Endothelial cell of umbilical vein (primary cell): Measurements from ENCODE around the gene PSMD5. TPM values are rescaled to one million over a fixed set of nuclear protein-coding genes. Genes with fewer than 3 reads are reported as not detected.
A peak's percentile ranks its signal among the peaks of the same experiment; 100 is the strongest.

ENCODE experiments used
- BruUV-seq: library from RNA; stranded (reverse); fragments of 400-500 nt; replicated peaks from 2 replicates; lab custom pipeline; 2021; lab: Mats Ljungman, UMichigan
- CTCF ChIA-PET: fragments of 300-600, 350-600 bp; sonication (Branson Sonifier 250); formaldehyde crosslinking; loops from one replicate; lab custom pipeline; 2021; ENCODE audit warnings: antibody characterized with exemption, inconsistent platforms; lab: Charles Lee
- POLR2A ChIA-PET: fragments of 300-600, 350-600 bp; sonication (Branson Sonifier 250); formaldehyde crosslinking; loops from one replicate; lab custom pipeline; 2021; ENCODE audit warnings: antibody characterized with exemption, inconsistent platforms; lab: Charles Lee
- DNase-seq: peaks from one replicate; pipeline ENCODE4 v3.0.0-alpha.2; 2011; ENCODE audit warnings: low read depth, low spot score
- FAIRE-seq: peaks from 2 replicates; lab custom pipeline; 2011; peaks lifted over from hg19 to GRCh38; lab: Jason Lieb, UNC
- H2AFZ ChIP-seq: 2 replicates; pipeline ENCODE4 v1.6.0; 2012; ENCODE audit warnings: low read depth, low read length, control low read depth, inconsistent platforms
- H3K27ac ChIP-seq: 2 replicates; pipeline ENCODE4 v1.5.1; 2011; ENCODE audit warnings: low read depth, mild to moderate bottlenecking, control low read depth, low read length, moderate library complexity; ENCODE audit not compliant: insufficient read depth
- H3K27me3 ChIP-seq, 2 experiments: 2 replicates each; pipeline versions ENCODE4 v1.6.0 to v1.6.1; 2011; ENCODE audit warnings: low read length in 2 of 2, mixed read lengths in 1 of 2; ENCODE audit not compliant: control insufficient read depth in 2 of 2, insufficient read depth in 2 of 2
- H3K36me3 ChIP-seq, 2 experiments: 2 replicates in 1 of 2; 3 replicates in 1 of 2; pipeline ENCODE4 v1.5.1; 2011; ENCODE audit warnings: low read length in 2 of 2, mild to moderate bottlenecking in 1 of 2, moderate library complexity in 1 of 2; ENCODE audit not compliant: control insufficient read depth in 2 of 2, insufficient read depth in 2 of 2; ENCODE audit errors: extremely low read depth in 1 of 2
- H3K4me1 ChIP-seq: 3 replicates; pipeline ENCODE4 v1.5.1; 2011; ENCODE audit warnings: mild to moderate bottlenecking, low read length; ENCODE audit not compliant: control insufficient read depth, insufficient read depth; ENCODE audit errors: extremely low read depth
- H3K4me2 ChIP-seq: 2 replicates; pipeline ENCODE4 v1.6.1; 2011; ENCODE audit warnings: low read length, control low read depth, mixed read lengths; ENCODE audit not compliant: insufficient read depth
- H3K4me3 ChIP-seq, 3 experiments: fragments of 200-600 bp in 1 of 3; sonication (generic), shearing (Covaris generic) in 1 of 3; replicated peaks in 1 of 3; 2 replicates each; pipeline ENCODE4 v1.5.1; 2011 to 2016; ENCODE audit warnings: control low read depth in 3 of 3, low read length in 3 of 3, mild to moderate bottlenecking in 2 of 3, inconsistent platforms in 1 of 3, low read depth in 1 of 3, moderate library complexity in 1 of 3; ENCODE audit not compliant: insufficient read depth in 1 of 3
- H3K79me2 ChIP-seq: 2 replicates; pipeline ENCODE4 v1.6.0; 2012; ENCODE audit warnings: low read length, inconsistent platforms; ENCODE audit not compliant: control insufficient read depth, insufficient read depth
- H3K9ac ChIP-seq: replicated peaks from 2 replicates; pipeline ENCODE3; 2011; ENCODE audit warnings: low read length, control low read depth; ENCODE audit not compliant: insufficient read depth; ENCODE audit errors: extremely low read depth
- H3K9me1 ChIP-seq: replicated peaks from 3 replicates; pipeline ENCODE4 v1.6.0; 2011; ENCODE audit warnings: mild to moderate bottlenecking, low read length; ENCODE audit not compliant: control insufficient read depth, insufficient read depth; ENCODE audit errors: extremely low read depth
- H3K9me3 ChIP-seq: replicated peaks from 2 replicates; pipeline ENCODE4 v1.5.1; 2012; ENCODE audit warnings: low read length, inconsistent platforms; ENCODE audit not compliant: control insufficient read depth, insufficient read depth
- H4K20me1 ChIP-seq: replicated peaks from 2 replicates; pipeline ENCODE3; 2011; ENCODE audit warnings: mild to moderate bottlenecking, low read length; ENCODE audit not compliant: control insufficient read depth, insufficient read depth; ENCODE audit errors: extremely low read depth
- EZH2 ChIP-seq: IDR thresholded peaks from 2 replicates; pipeline ENCODE4 v1.6.1; 2012; ENCODE audit warnings: borderline replicate concordance, low read depth, mild to moderate bottlenecking, moderate library complexity, low read length, inconsistent platforms; ENCODE audit not compliant: severe bottlenecking
- FOS ChIP-seq: IDR thresholded peaks from 2 replicates; pipeline ENCODE4 v1.6.1; 2011; ENCODE audit warnings: mild to moderate bottlenecking, low read length, moderate library complexity, borderline replicate concordance; ENCODE audit not compliant: insufficient read depth
- GATA2 ChIP-seq: IDR thresholded peaks from 2 replicates; pipeline ENCODE4 v1.7.0; 2011; ENCODE audit warnings: low read depth, mild to moderate bottlenecking, moderate library complexity, mixed read lengths, low read length; ENCODE audit not compliant: insufficient read length, insufficient read depth
- MAX ChIP-seq: IDR thresholded peaks from 2 replicates; pipeline ENCODE4 v1.6.1; 2011; ENCODE audit not compliant: insufficient read depth, insufficient read length
- POLR2A ChIP-seq: IDR thresholded peaks from 2 replicates; pipeline ENCODE4 v1.6.1; 2012; ENCODE audit warnings: low read depth, mild to moderate bottlenecking, control low read depth, low read length
- POLR2AphosphoS5 ChIP-seq: IDR thresholded peaks from 2 replicates; pipeline ENCODE4 v1.6.1; 2012; ENCODE audit warnings: low read depth, mild to moderate bottlenecking, control low read depth, low read length, moderate library complexity; ENCODE audit not compliant: insufficient read depth
- dilution Hi-C: fragments of 300-500 bp; cut with MboI; formaldehyde crosslinking; loops from one replicate; pipeline ENCODE4 v1.15.0; 2019; ENCODE audit warnings: low sequenced_read_pairs; ENCODE audit not compliant: extremely low pct_ligation_motif_present
- intact Hi-C: fragments of 100-400 bp; cut with micrococcal nuclease; formaldehyde crosslinking; loops from one replicate; pipeline ENCODE4 v1.10.0; 2022
- polyA plus RNA-seq, 4 experiments: library from polyadenylated mRNA; depleted of rRNA in 3 of 4; stranded (reverse) in 3 of 4; unstranded in 1 of 4; fragments of >200 nt; gene quantifications; 2 replicates each; pipeline versions ENCODE4 v1.2.1 to v1.2.3, GENCODE V29; 2011 to 2012; ENCODE audit warnings: missing spikeins in 1 of 4
- total RNA-seq: library from RNA; stranded (reverse); gene quantifications from 2 replicates; pipeline ENCODE4 v1.2.3, GENCODE V29; 2021

The PSMD5 gene
- total and polyA plus RNA-seq, 2 donors (not counting 3 experiments of a cell fraction or from before 2014, with no cell fraction given) = 20.4 to 70.2 TPM

GRCh38 chr9:120879446-120879845 is 36.7 kb upstream of the PSMD5 start:
- no TSS peak for BruUV-seq
- Histone ChIP-seq H3K27ac (no peak overlapping the region), H3K79me2 (peaks cover 17% of the 10 kb centered on the region), H4K20me1 (no peaks in the 10 kb centered on the region), H3K4me2 (no peak overlapping the region), H3K4me1 (peaks cover 23% of the 10 kb centered on the region), H3K9me3 (no peaks in the 10 kb centered on the region), H3K9me1 (no peaks in the 10 kb centered on the region), H3K4me3 (no peak overlapping the region), H3K36me3 (no peaks in the 10 kb centered on the region), H3K9ac (no peak overlapping the region), H3K27me3 (no peaks in the 10 kb centered on the region), H2AFZ (no peak overlapping the region)
- TF ChIP-seq FOS = no peak
- no peak for TF ChIP-seq GATA2
- TF ChIP-seq POLR2A = no peak
- no peak for TF ChIP-seq MAX
- FAIRE-seq = no peak
- no peak for DNase-seq
- intact Hi-C loops (loop anchor here (5.0 kb wide), 1 partner anchor 103 kb away; no protein-coding TSS in a partner anchor), dilution Hi-C loops (no loop called here)
- ChIA-PET CTCF (interaction anchor here (1.0 to 1.8 kb wide), 2 partner anchors 17 to 57 kb away, joined by 3 to 4 read pairs; no protein-coding TSS in a partner anchor), POLR2A (interaction anchor here (0.6 kb wide), 1 partner anchor 22 kb away, joined by 5 read pairs; no protein-coding TSS in a partner anchor)

GRCh38 chr9:120878188-120879130 is 35.7 kb upstream of the PSMD5 start:
- Histone ChIP-seq H3K4me3 (peak overlapping the region in 1 of 3 experiments; percentile 75), H2AFZ (no peak overlapping the region), H3K9me3 (no peaks in the 10 kb centered on the region), H3K36me3 (peaks cover 0 to 4% of the 10 kb centered on the region in 2 experiments), H3K79me2 (peaks cover 20% of the 10 kb centered on the region), H3K9me1 (no peaks in the 10 kb centered on the region), H3K9ac (no peak overlapping the region), H3K4me1 (peaks cover 26% of the 10 kb centered on the region), H3K27me3 (no peaks in the 10 kb centered on the region), H3K4me2 (peak overlapping the region; percentile 96), H3K27ac (no peak overlapping the region), H4K20me1 (no peaks in the 10 kb centered on the region)
- TF ChIP-seq EZH2 (no peak), POLR2AphosphoS5 (peak; percentile 16)
- dilution Hi-C loops = no loop called here
- FAIRE-seq = no peak
- no peak for DNase-seq
- ChIA-PET CTCF (interaction anchor here (1.7 to 2.3 kb wide), 3 partner anchors 58 to 103 kb away, joined by 4 to 8 read pairs (median 7); no protein-coding TSS in a partner anchor), POLR2A (no interaction called here)
- intact Hi-C loops = loop anchor here (5.0 kb wide), 1 partner anchor 104 kb away; no protein-coding TSS in a partner anchor
- BruUV-seq = no TSS peak
